ENCODE measurements around the gene DCLK2.

Gene DCLK2

GRCh38 chr4:150094676-150095075 is 16.4 kb downstream of the DCLK2 start:
- Histone ChIP-seq H3K27ac (ENCODE audit: low read depth, low read length, poor library complexity, severe bottlenecking) (no peak overlapping the region), H3K36me3 (ENCODE audit: insufficient read depth, low read length) (no peaks in the 10 kb centered on the region), H3K4me2 (ENCODE audit: low read length) (no peak overlapping the region), H3K4me1 (ENCODE audit: insufficient read depth, low read length, severe bottlenecking) (no peaks in the 10 kb centered on the region), H3F3A (ENCODE audit: insufficient read depth, low read length) (no peaks in the 10 kb centered on the region), H3K9me2 (ENCODE audit: low read depth, low read length) (no peaks in the 10 kb centered on the region), H2AFZ (ENCODE audit: low read length) (no peak overlapping the region), H3K9ac (ENCODE audit: low read length) (no peak overlapping the region), H3K27me3 (ENCODE audit: insufficient read depth, low read length) (no peaks in the 10 kb centered on the region), H3K9me3 (ENCODE audit: low read length) (no peaks in the 10 kb centered on the region), H4K20me1 (ENCODE audit: insufficient read depth, low read length) (no peaks in the 10 kb centered on the region), H3K4me3 (ENCODE audit: low read depth, low read length, poor library complexity, severe bottlenecking) (no peak overlapping the region), H3K79me2 (ENCODE audit: insufficient read depth, low read length) (no peaks in the 10 kb centered on the region)
- TF ChIP-seq CTCF (IDR thresholded peaks at IDR 0.05; ENCODE audit: low read length) (no peak), EZH2 (IDR thresholded peaks at IDR 0.05; ENCODE audit: borderline replicate concordance, low read length) (no peak)

- Histone ChIP-seq H3K4me1 (ENCODE audit: insufficient read depth, low read length, severe bottlenecking) (no peaks in the 10 kb centered on the region), H4K20me1 (ENCODE audit: insufficient read depth, low read length) (no peaks in the 10 kb centered on the region), H3K27ac (ENCODE audit: low read depth, low read length, poor library complexity, severe bottlenecking) (no peak overlapping the region), H3K9me2 (ENCODE audit: low read depth, low read length) (no peaks in the 10 kb centered on the region), H2AFZ (ENCODE audit: low read length) (no peak overlapping the region), H3K27me3 (ENCODE audit: insufficient read depth, low read length) (no peaks in the 10 kb centered on the region), H3K4me2 (ENCODE audit: low read length) (no peak overlapping the region), H3K9ac (ENCODE audit: low read length) (no peak overlapping the region), H3K9me3 (ENCODE audit: low read length) (no peaks in the 10 kb centered on the region), H3K4me3 (ENCODE audit: low read depth, low read length, poor library complexity, severe bottlenecking) (no peak overlapping the region), H3K79me2 (ENCODE audit: insufficient read depth, low read length) (no peaks in the 10 kb centered on the region), H3K36me3 (ENCODE audit: insufficient read depth, low read length) (no peaks in the 10 kb centered on the region), H3F3A (ENCODE audit: insufficient read depth, low read length) (no peaks in the 10 kb centered on the region)
- TF ChIP-seq EZH2 (IDR thresholded peaks at IDR 0.05; ENCODE audit: borderline replicate concordance, low read length) (no peak), CTCF (IDR thresholded peaks at IDR 0.05; ENCODE audit: low read length) (no peak)
These were observed 18.4 kb downstream of the DCLK2 start for GRCh38 chr4:150096625-150097024.

GRCh38 chr4:150098214-150098613 is 20.0 kb downstream of the DCLK2 start:
- no peaks in the 10 kb centered on the region for H3F3A ChIP-seq (ENCODE audit: insufficient read depth, low read length)
- H3K27me3 ChIP-seq (ENCODE audit: insufficient read depth, low read length): no peaks in the 10 kb centered on the region
- H3K4me2 ChIP-seq (ENCODE audit: low read length): no peak overlapping the region
- no peaks in the 10 kb centered on the region for H3K4me1 ChIP-seq (ENCODE audit: insufficient read depth, low read length, severe bottlenecking)
- no peaks in the 10 kb centered on the region for H3K79me2 ChIP-seq (ENCODE audit: insufficient read depth, low read length)
- TF ChIP-seq CTCF (IDR thresholded peaks at IDR 0.05; ENCODE audit: low read length): no peak
- no peak for TF ChIP-seq EZH2 (IDR thresholded peaks at IDR 0.05; ENCODE audit: borderline replicate concordance, low read length)
- H3K27ac ChIP-seq (ENCODE audit: low read depth, low read length, poor library complexity, severe bottlenecking): no peak overlapping the region
- no peaks in the 10 kb centered on the region for H3K36me3 ChIP-seq (ENCODE audit: insufficient read depth, low read length)
- no peak overlapping the region for H3K9ac ChIP-seq (ENCODE audit: low read length)
- no peaks in the 10 kb centered on the region for H4K20me1 ChIP-seq (ENCODE audit: insufficient read depth, low read length)
- no peak overlapping the region for H3K4me3 ChIP-seq (ENCODE audit: low read depth, low read length, poor library complexity, severe bottlenecking)
- H3K9me2 ChIP-seq (ENCODE audit: low read depth, low read length): no peaks in the 10 kb centered on the region
- no peak overlapping the region for H2AFZ ChIP-seq (ENCODE audit: low read length)
- no peaks in the 10 kb centered on the region for H3K9me3 ChIP-seq (ENCODE audit: low read length)

All from OCI-LY1 (cell line).